ENCODE data around the gene PRDM10. TPM values are rescaled to one million over a fixed set of nuclear protein-coding genes. Genes with fewer than 3 reads are reported as not detected.

Gene PRDM10
- total RNA-seq, 1 donor from 2014 or later, result 4.7 TPM

DNA sequence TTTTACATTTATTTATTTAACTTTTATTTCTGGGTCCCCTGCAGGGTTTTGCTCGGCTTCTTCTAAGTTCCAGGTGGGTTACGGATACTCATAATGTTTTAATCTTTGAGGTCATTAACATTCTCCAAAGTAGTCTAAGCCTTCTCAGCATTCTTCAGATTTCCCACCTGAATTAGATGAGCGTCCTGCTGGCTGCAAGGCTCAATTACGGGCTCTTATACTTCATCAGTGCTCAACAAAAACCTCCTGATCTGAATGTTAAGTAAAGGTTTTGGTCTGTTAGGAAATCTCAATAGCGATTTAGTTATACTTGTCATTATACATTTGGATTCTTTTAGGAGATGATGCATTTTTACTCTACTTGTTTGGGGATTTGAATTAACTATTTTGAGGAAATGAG lies 80.0 kb downstream of the PRDM10 start:
- no peak for DNase-seq (ENCODE audit: low read depth)
- TF ChIP-seq, protein P1, sequence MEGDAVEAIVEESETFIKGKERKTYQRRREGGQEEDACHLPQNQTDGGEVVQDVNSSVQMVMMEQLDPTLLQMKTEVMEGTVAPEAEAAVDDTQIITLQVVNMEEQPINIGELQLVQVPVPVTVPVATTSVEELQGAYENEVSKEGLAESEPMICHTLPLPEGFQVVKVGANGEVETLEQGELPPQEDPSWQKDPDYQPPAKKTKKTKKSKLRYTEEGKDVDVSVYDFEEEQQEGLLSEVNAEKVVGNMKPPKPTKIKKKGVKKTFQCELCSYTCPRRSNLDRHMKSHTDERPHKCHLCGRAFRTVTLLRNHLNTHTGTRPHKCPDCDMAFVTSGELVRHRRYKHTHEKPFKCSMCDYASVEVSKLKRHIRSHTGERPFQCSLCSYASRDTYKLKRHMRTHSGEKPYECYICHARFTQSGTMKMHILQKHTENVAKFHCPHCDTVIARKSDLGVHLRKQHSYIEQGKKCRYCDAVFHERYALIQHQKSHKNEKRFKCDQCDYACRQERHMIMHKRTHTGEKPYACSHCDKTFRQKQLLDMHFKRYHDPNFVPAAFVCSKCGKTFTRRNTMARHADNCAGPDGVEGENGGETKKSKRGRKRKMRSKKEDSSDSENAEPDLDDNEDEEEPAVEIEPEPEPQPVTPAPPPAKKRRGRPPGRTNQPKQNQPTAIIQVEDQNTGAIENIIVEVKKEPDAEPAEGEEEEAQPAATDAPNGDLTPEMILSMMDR (IDR thresholded peaks at IDR 0.05; ENCODE audit: insufficient read depth, low read length, severe bottlenecking), result no peak
- peaks cover 9% of the 10 kb centered on the region for H3K36me3 ChIP-seq (ENCODE audit: control insufficient read depth, insufficient read depth, low read length)
- FAIRE-seq, result no peak
- H3K4me3 ChIP-seq (ENCODE audit: low read depth, low read length), result no peak overlapping the region
- H3K27me3 ChIP-seq (ENCODE audit: control insufficient read depth, insufficient read depth, low read length), result no peaks in the 10 kb centered on the region

DNA sequence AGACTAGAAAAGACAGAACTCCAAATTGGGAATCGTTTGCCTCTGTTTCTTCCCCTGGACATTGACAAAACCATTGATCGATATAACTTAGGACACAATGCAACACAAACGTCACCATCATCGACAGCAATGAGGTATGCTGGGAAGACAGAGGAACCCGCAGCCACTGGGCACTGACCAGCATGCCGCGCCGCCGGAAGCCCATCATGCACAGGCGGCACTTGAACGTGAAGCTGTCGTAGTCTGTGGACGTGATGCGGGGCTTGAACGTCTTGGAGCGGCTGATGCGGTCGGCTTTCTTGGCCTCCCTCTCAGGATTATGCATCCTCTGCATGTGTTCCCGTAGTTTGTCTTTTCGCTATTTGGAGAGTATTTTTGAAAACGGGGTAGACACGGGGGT lies 84.3 kb downstream of the PRDM10 start:
- H3K4me3 ChIP-seq (ENCODE audit: low read depth, low read length), result no peak overlapping the region
- no peak for DNase-seq (ENCODE audit: low read depth)
- H3K27me3 ChIP-seq (ENCODE audit: control insufficient read depth, insufficient read depth, low read length), result no peaks in the 10 kb centered on the region
- peak; percentile 7 for FAIRE-seq
- peaks cover 15% of the 10 kb centered on the region for H3K36me3 ChIP-seq (ENCODE audit: control insufficient read depth, insufficient read depth, low read length)
- TF ChIP-seq, protein P1 (IDR thresholded peaks at IDR 0.05; ENCODE audit: insufficient read depth, low read length, severe bottlenecking), result no peak

DNA sequence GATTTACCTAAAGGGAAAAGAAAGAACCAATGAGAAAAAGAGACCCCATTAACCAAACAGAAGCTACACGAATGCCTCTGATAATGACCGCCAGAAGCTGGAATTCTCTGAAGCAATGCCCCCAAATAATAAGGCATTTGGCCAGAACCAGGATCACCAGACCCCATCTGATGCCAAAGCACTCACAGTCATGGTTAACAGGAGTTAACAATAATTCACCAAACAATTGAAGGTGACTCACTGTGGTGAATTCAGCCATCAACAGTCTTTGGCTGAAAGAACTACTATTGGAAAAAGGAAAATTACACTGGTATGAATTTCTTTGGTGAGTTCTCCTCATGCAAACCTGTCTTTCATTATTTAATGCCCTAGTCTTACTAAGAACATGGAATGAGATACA lies 85.4 kb downstream of the PRDM10 start:
- FAIRE-seq, result no peak
- peaks cover 12% of the 10 kb centered on the region for H3K36me3 ChIP-seq (ENCODE audit: control insufficient read depth, insufficient read depth, low read length)
- no peak for DNase-seq (ENCODE audit: low read depth)

GRCh38 chr11:129911298-129911697 lies 91.3 kb downstream of the PRDM10 start:
- Histone ChIP-seq H3K36me3 (ENCODE audit: control insufficient read depth, insufficient read depth, low read length) (peaks cover 8% of the 10 kb centered on the region), H3K4me3 (ENCODE audit: low read depth, low read length) (no peak overlapping the region), H3K27me3 (ENCODE audit: control insufficient read depth, insufficient read depth, low read length) (no peaks in the 10 kb centered on the region)
- DNase-seq (ENCODE audit: low read depth) (peak; percentile 22), FAIRE-seq (no peak)
- TF ChIP-seq, protein P1 (IDR thresholded peaks at IDR 0.05; ENCODE audit: insufficient read depth, low read length, severe bottlenecking), result no peak

More for the DNA sequence above, 85.4 kb downstream of the PRDM10 start:
- TF ChIP-seq, protein P1 (IDR thresholded peaks at IDR 0.05; ENCODE audit: insufficient read depth, low read length, severe bottlenecking), result no peak
- Histone ChIP-seq H3K4me3 (ENCODE audit: low read depth, low read length) (no peak overlapping the region), H3K27me3 (ENCODE audit: control insufficient read depth, insufficient read depth, low read length) (no peaks in the 10 kb centered on the region)

DNA sequence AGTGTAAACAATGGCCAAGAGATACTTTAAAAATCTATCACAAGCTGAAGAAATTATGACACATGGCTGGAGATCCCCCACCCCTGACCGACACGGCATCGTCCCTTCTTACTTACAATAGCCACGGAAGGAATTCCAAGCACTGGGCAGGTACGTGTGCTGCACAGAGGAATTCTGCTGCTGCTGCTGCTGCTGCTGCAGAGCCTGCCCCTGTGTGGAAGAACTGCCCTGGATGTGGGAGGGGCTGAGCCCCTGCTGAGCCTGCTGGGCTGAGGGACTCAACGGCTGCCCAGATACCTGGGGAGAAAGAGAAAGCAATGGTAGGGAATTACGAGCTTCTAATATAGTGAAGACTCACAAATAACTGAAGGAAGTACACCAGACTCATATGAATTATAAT lies 92.3 kb downstream of the PRDM10 start:
- FAIRE-seq, result no peak
- Histone ChIP-seq H3K27me3 (ENCODE audit: control insufficient read depth, insufficient read depth, low read length) (no peaks in the 10 kb centered on the region), H3K36me3 (ENCODE audit: control insufficient read depth, insufficient read depth, low read length) (peaks cover 7% of the 10 kb centered on the region), H3K4me3 (ENCODE audit: low read depth, low read length) (no peak overlapping the region)
- TF ChIP-seq, protein P1 (IDR thresholded peaks at IDR 0.05; ENCODE audit: insufficient read depth, low read length, severe bottlenecking), result no peak
- DNase-seq (ENCODE audit: low read depth), result no peak

- TF ChIP-seq, protein P1 (IDR thresholded peaks at IDR 0.05; ENCODE audit: insufficient read depth, low read length, severe bottlenecking), result no peak
Observed at GRCh38 chr11:129905402-129905801, 97.2 kb downstream of the PRDM10 start.

More at GRCh38 chr11:129905402-129905801, 97.2 kb downstream of the PRDM10 start:
- peaks cover 1% of the 10 kb centered on the region for H3K36me3 ChIP-seq (ENCODE audit: control insufficient read depth, insufficient read depth, low read length)
- peak; percentile 52 for FAIRE-seq
- DNase-seq (ENCODE audit: low read depth), result no peak
- no peaks in the 10 kb centered on the region for H3K27me3 ChIP-seq (ENCODE audit: control insufficient read depth, insufficient read depth, low read length)
- H3K4me3 ChIP-seq (ENCODE audit: low read depth, low read length), result no peak overlapping the region

All from bronchial epithelial cell (primary cell).